Mesendoderm (in vitro differentiated cells): ENCODE data around the gene CCDC182.

Experiments used
- DNase-seq: peaks from one replicate; pipeline ENCODE4 v3.0.0; 2013
- H2AK5ac ChIP-seq: 2 replicates; pipeline ENCODE4 v1.6.1; 2013; ENCODE audit warnings: low read length, inconsistent platforms
- H2BK120ac ChIP-seq: 2 replicates; pipeline ENCODE4 v1.6.1; 2013; ENCODE audit warnings: low read depth, mild to moderate bottlenecking, low read length, moderate library complexity, mixed read lengths
- H2BK15ac ChIP-seq: replicated peaks from 2 replicates; pipeline ENCODE4 v1.6.1; 2013; ENCODE audit warnings: low read depth, mild to moderate bottlenecking, moderate library complexity
- H2BK5ac ChIP-seq: 2 replicates; pipeline ENCODE4 v1.6.1; 2013; ENCODE audit warnings: low read length, inconsistent platforms
- H3K18ac ChIP-seq: 2 replicates; pipeline ENCODE4 v1.6.1; 2013; ENCODE audit warnings: mild to moderate bottlenecking, low read length, mixed read lengths
- H3K23ac ChIP-seq: one replicate; pipeline ENCODE4 v1.6.1; 2013; ENCODE audit warnings: low read length
- H3K27ac ChIP-seq: 2 replicates; pipeline ENCODE4 v1.5.1; 2013; ENCODE audit warnings: low read depth, mild to moderate bottlenecking, inconsistent platforms, low read length, moderate library complexity
- H3K27me3 ChIP-seq: 2 replicates; pipeline ENCODE4 v1.6.1; 2013; ENCODE audit warnings: low read length, control low read depth, mild to moderate bottlenecking, inconsistent platforms; ENCODE audit not compliant: insufficient read depth, poor library complexity
- H3K36me3 ChIP-seq: 2 replicates; pipeline ENCODE4 v1.6.1; 2013; ENCODE audit warnings: low read length, inconsistent platforms; ENCODE audit not compliant: control insufficient read depth, insufficient read depth
- H3K4ac ChIP-seq: one replicate; pipeline ENCODE4 v1.6.1; 2013; ENCODE audit warnings: low read depth, mild to moderate bottlenecking, low read length, moderate library complexity
- H3K4me1 ChIP-seq: 2 replicates; pipeline ENCODE4 v1.6.1; 2013; ENCODE audit warnings: low read depth, low read length, inconsistent platforms; ENCODE audit not compliant: control insufficient read depth
- H3K4me2 ChIP-seq: 2 replicates; pipeline ENCODE4 v1.6.1; 2013; ENCODE audit warnings: low read length
- H3K4me3 ChIP-seq: 2 replicates; pipeline ENCODE4 v1.5.1; 2013; ENCODE audit warnings: mild to moderate bottlenecking, low read length
- H3K56ac ChIP-seq: one replicate; pipeline ENCODE4 v1.6.1; 2013; ENCODE audit warnings: low read length
- H3K79me1 ChIP-seq: 2 replicates; pipeline ENCODE4 v1.6.1; 2013; ENCODE audit warnings: low read length, inconsistent platforms
- H3K79me2 ChIP-seq: 2 replicates; pipeline ENCODE4 v1.6.1; 2013; ENCODE audit warnings: mild to moderate bottlenecking, low read length; ENCODE audit not compliant: control insufficient read depth, insufficient read depth
- H3K9ac ChIP-seq: 2 replicates; pipeline ENCODE4 v1.6.1; 2013; ENCODE audit warnings: low read length, inconsistent platforms
- H4K5ac ChIP-seq: one replicate; pipeline ENCODE4 v1.6.1; 2013; ENCODE audit warnings: low read length
- H4K8ac ChIP-seq: one replicate; pipeline ENCODE4 v1.6.1; 2013; ENCODE audit warnings: low read depth, mild to moderate bottlenecking, control low read depth, low read length, moderate library complexity
- WGBS: extraction: QIAGEN DNeasy Blood & Tissue Kit; methylation state at CpG from one replicate; pipeline ENCODE4 v1.1.7; 2013; ENCODE audit warnings: low lambda C conversion rate, missing lambda C conversion rate; ENCODE audit not compliant: insufficient coverage; ENCODE audit errors: extremely low coverage; 5-methylcytosine and 5-hydroxymethylcytosine counted together

The CCDC182 gene

GRCh38 chr17:57750109-57750871, 5.2 kb upstream of the CCDC182 start:
- Histone ChIP-seq H3K4me2 (no peak overlapping the region), H3K56ac (peak overlapping the region; percentile 87), H3K18ac (peak overlapping the region; percentile 5), H3K27ac (peak overlapping the region; percentile 50), H4K5ac (no peak overlapping the region), H2AK5ac (peak overlapping the region; percentile 52), H3K4me1 (peaks cover 18% of the 10 kb centered on the region), H2BK5ac (peak overlapping the region; percentile 76), H3K27me3 (no peaks in the 10 kb centered on the region), H2BK120ac (peak overlapping the region; percentile 1), H3K36me3 (no peaks in the 10 kb centered on the region), H3K79me2 (no peaks in the 10 kb centered on the region), H3K23ac (no peak overlapping the region), H3K79me1 (no peaks in the 10 kb centered on the region), H3K4ac (peak overlapping the region; percentile 40), H3K4me3 (no peak overlapping the region), H4K8ac (no peak overlapping the region), H2BK15ac (no peak overlapping the region), H3K9ac (no peak overlapping the region)
- peak; percentile 81 for DNase-seq
- no CpG with 5 or more reads among the region's 23 CpGs for WGBS

- Histone ChIP-seq H2BK5ac (peak overlapping the region; percentile 99), H3K79me1 (no peaks in the 10 kb centered on the region), H3K36me3 (no peaks in the 10 kb centered on the region), H3K27ac (peak overlapping the region; percentile 87), H3K23ac (peak overlapping the region; percentile 87), H2BK120ac (peak overlapping the region; percentile 14), H3K56ac (peak overlapping the region; percentile 87), H3K4me2 (no peak overlapping the region), H3K27me3 (no peaks in the 10 kb centered on the region), H3K4ac (peak overlapping the region; percentile 49), H3K79me2 (no peaks in the 10 kb centered on the region), H2BK15ac (no peak overlapping the region), H4K8ac (no peak overlapping the region), H4K5ac (no peak overlapping the region), H2AK5ac (peak overlapping the region; percentile 63), H3K4me1 (peaks cover 18% of the 10 kb centered on the region), H3K18ac (no peak overlapping the region), H3K4me3 (no peak overlapping the region), H3K9ac (peak overlapping the region; percentile 60)
- DNase-seq: no peak
- no CpG with 5 or more reads among the region's 3 CpGs for WGBS
Observed at GRCh38 chr17:57749701-57750100, 4.6 kb upstream of the CCDC182 start.

GRCh38 chr17:57747221-57748017, 2.3 kb upstream of the CCDC182 start:
- WGBS: no CpG with 5 or more reads among the region's 6 CpGs
- Histone ChIP-seq H2BK15ac (no peak overlapping the region), H3K4me1 (peaks cover 18% of the 10 kb centered on the region), H3K18ac (no peak overlapping the region), H3K23ac (no peak overlapping the region), H3K4me3 (no peak overlapping the region), H3K79me2 (no peaks in the 10 kb centered on the region), H4K8ac (no peak overlapping the region), H2AK5ac (no peak overlapping the region), H2BK120ac (no peak overlapping the region), H3K36me3 (no peaks in the 10 kb centered on the region), H3K79me1 (no peaks in the 10 kb centered on the region), H3K9ac (no peak overlapping the region), H3K4me2 (no peak overlapping the region), H3K4ac (no peak overlapping the region), H3K56ac (peak overlapping the region; percentile 52), H3K27me3 (no peaks in the 10 kb centered on the region), H4K5ac (no peak overlapping the region), H3K27ac (no peak overlapping the region), H2BK5ac (no peak overlapping the region)
- peak; percentile 68 for DNase-seq

- Histone ChIP-seq H3K9ac (no peak overlapping the region), H3K27me3 (no peaks in the 10 kb centered on the region), H3K56ac (no peak overlapping the region)
Observed at GRCh38 chr17:57746221-57746620, 1.1 kb upstream of the CCDC182 start.

GRCh38 chr17:57744195-57745170, 616 bp downstream of the CCDC182 start:
- Histone ChIP-seq H2AK5ac (peak overlapping the region; percentile 27), H4K8ac (no peak overlapping the region), H3K23ac (no peak overlapping the region), H3K9ac (no peak overlapping the region), H3K56ac (peak overlapping the region; percentile 27), H2BK120ac (no peak overlapping the region), H3K4me1 (peaks cover 2% of the 10 kb centered on the region), H3K4me2 (no peak overlapping the region), H3K79me2 (no peaks in the 10 kb centered on the region), H3K79me1 (no peaks in the 10 kb centered on the region), H3K4me3 (no peak overlapping the region), H2BK15ac (no peak overlapping the region), H3K4ac (no peak overlapping the region), H2BK5ac (no peak overlapping the region), H3K27ac (no peak overlapping the region), H3K18ac (no peak overlapping the region), H3K36me3 (no peaks in the 10 kb centered on the region), H3K27me3 (no peaks in the 10 kb centered on the region), H4K5ac (no peak overlapping the region)
- no CpG with 5 or more reads among the region's 26 CpGs for WGBS
- no peak for DNase-seq

More at GRCh38 chr17:57746221-57746620, 1.1 kb upstream of the CCDC182 start:
- peak overlapping the region; percentile 39 for H3K27ac ChIP-seq
- H3K79me1 ChIP-seq: no peaks in the 10 kb centered on the region
- no peak overlapping the region for H3K4me2 ChIP-seq
- H3K4me1 ChIP-seq: peaks cover 13% of the 10 kb centered on the region
- no peak overlapping the region for H3K23ac ChIP-seq
- H3K79me2 ChIP-seq: no peaks in the 10 kb centered on the region
- H3K4ac ChIP-seq: no peak overlapping the region
- no peak overlapping the region for H2BK120ac ChIP-seq
- H3K4me3 ChIP-seq: no peak overlapping the region
- H4K5ac ChIP-seq: no peak overlapping the region
- no peak overlapping the region for H2BK15ac ChIP-seq
- no peak overlapping the region for H4K8ac ChIP-seq
- no peak overlapping the region for H3K18ac ChIP-seq
- DNase-seq: peak; percentile 75
- H2BK5ac ChIP-seq: no peak overlapping the region
- H3K36me3 ChIP-seq: no peaks in the 10 kb centered on the region
- no peak overlapping the region for H2AK5ac ChIP-seq
